H9 (cell line): Measurements from ENCODE around the gene STXBP6. TPM values are rescaled to one million over a fixed set of nuclear protein-coding genes. Genes with fewer than 3 reads are reported as not detected.

Experiments used
- DNase-seq: peaks from one replicate; pipeline ENCODE4 v3.0.0-alpha.2; 2017
- H2AFZ ChIP-seq: one replicate; pipeline ENCODE4 v1.6.1; 2013; ENCODE audit warnings: mild to moderate bottlenecking, low read length, control low read depth, moderate library complexity
- H2AK5ac ChIP-seq: 2 replicates; pipeline ENCODE4 v1.6.1; 2013; ENCODE audit warnings: low read length, control low read depth, mixed read lengths; ENCODE audit not compliant: insufficient read length
- H2BK120ac ChIP-seq: one replicate; pipeline ENCODE4 v1.6.1; 2013; ENCODE audit warnings: low read depth, mild to moderate bottlenecking, low read length, control low read depth, inconsistent platforms; ENCODE audit not compliant: poor library complexity, severe bottlenecking
- H2BK12ac ChIP-seq: 2 replicates; pipeline ENCODE4 v1.6.1; 2013; ENCODE audit warnings: low read length, control low read depth, mixed read lengths, low read depth; ENCODE audit not compliant: insufficient read length
- H2BK15ac ChIP-seq: 2 replicates; pipeline ENCODE4 v1.6.1; 2013; ENCODE audit warnings: low read depth, low read length, control low read depth
- H2BK20ac ChIP-seq: one replicate; pipeline ENCODE4 v1.6.1; 2013; ENCODE audit warnings: low read depth, mild to moderate bottlenecking, low read length, control low read depth, inconsistent platforms; ENCODE audit not compliant: poor library complexity, severe bottlenecking
- H2BK5ac ChIP-seq: 2 replicates; pipeline ENCODE4 v1.6.1; 2013; ENCODE audit warnings: low read length, control low read depth, mixed read lengths; ENCODE audit not compliant: insufficient read length
- H3K14ac ChIP-seq: 2 replicates; pipeline ENCODE4 v1.6.1; 2013; ENCODE audit warnings: low read length, control low read depth; ENCODE audit not compliant: insufficient read depth
- H3K18ac ChIP-seq: 2 replicates; pipeline ENCODE4 v1.6.1; 2013; ENCODE audit warnings: low read depth, mild to moderate bottlenecking, mixed read lengths, low read length, control low read depth; ENCODE audit not compliant: insufficient read length
- H3K23ac ChIP-seq: 2 replicates; pipeline ENCODE4 v1.6.1; 2013; ENCODE audit warnings: low read length, control low read depth, mixed read lengths, low read depth; ENCODE audit not compliant: insufficient read length
- H3K23me2 ChIP-seq: 2 replicates; pipeline ENCODE4 v1.6.1; 2013; ENCODE audit warnings: low read depth, mild to moderate bottlenecking, mixed read lengths, low read length, control low read depth; ENCODE audit not compliant: insufficient read length, poor library complexity, severe bottlenecking
- H3K27ac ChIP-seq: 2 replicates; pipeline ENCODE4 v1.5.1; 2013; ENCODE audit warnings: low read length, control low read depth, mixed read lengths, low read depth; ENCODE audit not compliant: insufficient read length
- H3K27me3 ChIP-seq: 2 replicates; pipeline ENCODE4 v1.6.1; 2013; ENCODE audit warnings: low read length, control low read depth, inconsistent platforms; ENCODE audit not compliant: insufficient read depth
- H3K4ac ChIP-seq: 2 replicates; pipeline ENCODE4 v1.6.1; 2013; ENCODE audit warnings: low read depth, mild to moderate bottlenecking, control low read depth, inconsistent platforms, low read length, moderate library complexity
- H3K4me1 ChIP-seq: 2 replicates; pipeline ENCODE4 v1.6.1; 2013; ENCODE audit warnings: low read length, control low read depth, inconsistent platforms; ENCODE audit not compliant: insufficient read depth
- H3K4me2 ChIP-seq: 2 replicates; pipeline ENCODE4 v1.6.1; 2013; ENCODE audit warnings: low read length, control low read depth, mixed read lengths; ENCODE audit not compliant: insufficient read length, insufficient read depth
- H3K56ac ChIP-seq: 2 replicates; pipeline ENCODE4 v1.6.1; 2013; ENCODE audit warnings: low read depth, mild to moderate bottlenecking, mixed read lengths, low read length, control low read depth; ENCODE audit not compliant: insufficient read length
- H3K79me1 ChIP-seq: 2 replicates; pipeline ENCODE4 v1.6.1; 2013; ENCODE audit warnings: low read depth, mild to moderate bottlenecking, moderate library complexity, low read length, control low read depth, inconsistent platforms; ENCODE audit not compliant: insufficient read depth, poor library complexity, severe bottlenecking
- H3K79me2 ChIP-seq: 2 replicates; pipeline ENCODE4 v1.6.1; 2013; ENCODE audit warnings: low read length, control low read depth, inconsistent platforms; ENCODE audit not compliant: insufficient read depth
- H3K9ac ChIP-seq: 2 replicates; pipeline ENCODE4 v1.6.1; 2013; ENCODE audit warnings: low read length, control low read depth, mixed read lengths; ENCODE audit not compliant: insufficient read length; ENCODE audit errors: extremely low read depth
- H3K9me3 ChIP-seq: one replicate; pipeline ENCODE4 v1.6.1; 2013; ENCODE audit warnings: low read depth, low read length, inconsistent platforms; ENCODE audit not compliant: control insufficient read depth
- H3T11ph ChIP-seq: one replicate; pipeline ENCODE4 v1.6.1; 2013; ENCODE audit warnings: mild to moderate bottlenecking, low read length, control low read depth, inconsistent platforms
- H4K20me1 ChIP-seq: one replicate; pipeline ENCODE4 v1.6.1; 2013; ENCODE audit not compliant: control insufficient read depth, insufficient read length, insufficient read depth
- H4K5ac ChIP-seq: 2 replicates; pipeline ENCODE4 v1.6.1; 2013; ENCODE audit warnings: low read depth, mild to moderate bottlenecking, mixed read lengths, low read length, control low read depth; ENCODE audit not compliant: insufficient read length
- H4K8ac ChIP-seq: replicated peaks from 2 replicates; pipeline ENCODE4 v1.6.1; 2013; ENCODE audit warnings: low read length, control low read depth, mixed read lengths, low read depth; ENCODE audit not compliant: insufficient read length
- H4K91ac ChIP-seq: 2 replicates; pipeline ENCODE4 v1.6.1; 2013; ENCODE audit warnings: low read depth, mild to moderate bottlenecking, moderate library complexity, mixed read lengths, low read length, control low read depth; ENCODE audit not compliant: insufficient read length
- H3K27ac Mint-ChIP-seq, 3 experiments: 2 replicates in 2 of 3; 3 replicates in 1 of 3; pipeline ENCODE4 v1.8.0; 2020 to 2021; ENCODE audit warnings: mixed read lengths in 3 of 3, mild to moderate bottlenecking in 1 of 3, moderate library complexity in 1 of 3
- H3K27me3 Mint-ChIP-seq: 2 replicates; pipeline ENCODE4 v1.8.0; 2021; ENCODE audit warnings: low read depth, mild to moderate bottlenecking, moderate library complexity, mixed read lengths
- H3K36me3 Mint-ChIP-seq, 3 experiments: 2 replicates in 2 of 3; 3 replicates in 1 of 3; pipeline ENCODE4 v1.8.0; 2020 to 2021; ENCODE audit warnings: low read depth in 3 of 3, mixed read lengths in 3 of 3; ENCODE audit not compliant: insufficient read depth in 1 of 3
- H3K4me1 Mint-ChIP-seq, 2 experiments: 2 replicates each; pipeline ENCODE4 v1.8.0; 2020; ENCODE audit warnings: mixed read lengths in 2 of 2
- H3K4me3 Mint-ChIP-seq, 2 experiments: 2 replicates in 1 of 2; 3 replicates in 1 of 2; pipeline ENCODE4 v1.8.0; 2020 to 2021; ENCODE audit warnings: mild to moderate bottlenecking in 2 of 2, mixed read lengths in 2 of 2, moderate library complexity in 1 of 2
- H3K9me3 Mint-ChIP-seq, 2 experiments: 2 replicates in 1 of 2; 3 replicates in 1 of 2; pipeline ENCODE4 v1.8.0; 2020; ENCODE audit warnings: mild to moderate bottlenecking in 2 of 2, mixed read lengths in 2 of 2, moderate library complexity in 1 of 2
- CTCF ChIP-seq: fragments of 200-600 bp; sonication (generic); conservative IDR thresholded peaks from 3 replicates; pipeline ENCODE4 v1.8.0; 2021; ENCODE audit warnings: antibody characterized with exemption, mild to moderate bottlenecking
- WGBS: extraction: QIAGEN DNeasy Blood & Tissue Kit; methylation state at CpG from one replicate; pipeline ENCODE4 v1.1.7; 2013; ENCODE audit warnings: missing lambda C conversion rate, low lambda C conversion rate, mixed read lengths; ENCODE audit not compliant: insufficient read length; ENCODE audit errors: extremely low coverage; 5-methylcytosine and 5-hydroxymethylcytosine counted together
- total RNA-seq: library from RNA; stranded (reverse); gene quantifications from 2 replicates; pipeline ENCODE4 v1.2.1, GENCODE V29; 2021

The STXBP6 gene
- total RNA-seq, 1 experiment from 2014 or later = 3.6 TPM

DNA sequence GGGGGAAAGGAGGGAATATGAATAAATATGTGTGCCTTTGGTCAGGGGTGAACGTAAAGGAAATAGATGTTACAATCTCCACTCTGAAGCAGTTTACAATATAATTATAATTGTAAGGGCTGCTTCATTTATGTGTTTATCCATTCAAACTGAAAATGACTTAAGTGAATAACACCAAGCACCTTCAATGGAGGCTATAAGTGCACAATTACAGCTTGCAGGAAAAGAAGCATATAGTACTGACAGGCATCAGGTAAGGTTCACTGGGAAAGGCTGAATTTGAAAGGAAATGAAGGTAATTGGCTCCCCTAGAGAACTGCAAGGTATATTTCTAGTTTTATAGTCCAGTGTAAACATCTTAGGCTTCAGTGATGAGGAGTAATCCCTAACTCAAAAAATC is 192.7 kb downstream of the STXBP6 start:
- peaks cover 3% of the 10 kb centered on the region; the same call in 1 of the 2 replicates for H3K4me1 ChIP-seq
- Mint-ChIP-seq H3K27me3 (no peaks in the 10 kb centered on the region), H3K27ac (peak overlapping the region in 1 of 3 experiments; percentile 93; a peak in 3 of 7 replicates)

More for the DNA sequence above, 192.7 kb downstream of the STXBP6 start:
- H3K27me3 ChIP-seq = no peaks in the 10 kb centered on the region
- H2BK15ac ChIP-seq = no peak overlapping the region
- no peak overlapping the region for H2AK5ac ChIP-seq
- TF ChIP-seq CTCF = no peak
- no peak overlapping the region for H3K14ac ChIP-seq
- no peak overlapping the region for H3K4me2 ChIP-seq
- H2BK120ac ChIP-seq = no peak overlapping the region
- H4K91ac ChIP-seq = no peak overlapping the region
- no peaks in the 10 kb centered on the region for H3K79me1 ChIP-seq
- H3K56ac ChIP-seq = no peak overlapping the region
- H3K9me3 Mint-ChIP-seq = no peaks in the 10 kb centered on the region
- H3K4me1 Mint-ChIP-seq = peaks cover 34 to 37% of the 10 kb centered on the region in 2 experiments
- H2BK20ac ChIP-seq = no peak overlapping the region
- no peak for DNase-seq
- H3K23ac ChIP-seq = no peak overlapping the region
- no peaks in the 10 kb centered on the region for H3K79me2 ChIP-seq
- H3K27ac ChIP-seq = no peak overlapping the region
- no CpG with 5 or more reads among the region's 1 CpG for WGBS
- no peak overlapping the region for H2BK5ac ChIP-seq
- no peaks in the 10 kb centered on the region for H4K20me1 ChIP-seq
- H3K36me3 Mint-ChIP-seq = no peaks in the 10 kb centered on the region
- no peak overlapping the region for H4K8ac ChIP-seq
- no peak overlapping the region for H3T11ph ChIP-seq
- no peak overlapping the region for H2AFZ ChIP-seq
- no peak overlapping the region for H2BK12ac ChIP-seq
- H3K4ac ChIP-seq = no peak overlapping the region
- no peak overlapping the region for H3K18ac ChIP-seq
- H3K9me3 ChIP-seq = no peaks in the 10 kb centered on the region
- no peak overlapping the region for H3K4me3 Mint-ChIP-seq
- no peak overlapping the region for H4K5ac ChIP-seq
- H3K23me2 ChIP-seq = no peaks in the 10 kb centered on the region
- H3K9ac ChIP-seq = no peak overlapping the region
